Stimulated activated CD8-positive, alpha-beta memory T cell treated with anti-CD3 and anti-CD28 coated beads, Interleukin-2, amount 100 ng/mL, for 48 hours (primary cell): ENCODE data around the gene CENPT.
"Not testable (repeated sequence)": the region's sequence is repeated elsewhere in the genome, so short reads cannot be mapped to it uniquely, and the experiment has no call there.

ENCODE experiments used
- DNase-seq, 2 donors: peaks; one replicate each; pipeline ENCODE4 v3.0.0-alpha.2; 2020; ENCODE audit warnings: low read depth in 2 of 2

The CENPT gene

GRCh38 chr16:67846320-67847063, 1.0 kb downstream of the CENPT start, which contains the start of gene NUTF2:
NUTF2 (plus strand) TSS chr16:67846933; CDS start chr16:67865131, 18,198 bp downstream.
- peak; percentile 92 to 94 for DNase-seq

DNA sequence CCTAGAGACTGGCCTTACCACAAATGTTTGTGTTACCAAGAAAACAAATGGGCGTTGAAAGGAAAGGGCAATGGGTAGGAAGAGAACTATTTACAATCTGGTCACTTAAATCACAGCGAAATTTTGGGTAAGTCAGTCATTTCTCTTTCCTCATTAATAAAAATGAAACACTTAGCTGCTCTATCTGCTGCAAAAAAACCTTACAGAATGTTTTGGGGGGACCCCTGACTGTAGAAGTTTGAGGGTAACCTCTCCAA, 1.5 kb downstream of the CENPT start:
- no peak for DNase-seq

DNA sequence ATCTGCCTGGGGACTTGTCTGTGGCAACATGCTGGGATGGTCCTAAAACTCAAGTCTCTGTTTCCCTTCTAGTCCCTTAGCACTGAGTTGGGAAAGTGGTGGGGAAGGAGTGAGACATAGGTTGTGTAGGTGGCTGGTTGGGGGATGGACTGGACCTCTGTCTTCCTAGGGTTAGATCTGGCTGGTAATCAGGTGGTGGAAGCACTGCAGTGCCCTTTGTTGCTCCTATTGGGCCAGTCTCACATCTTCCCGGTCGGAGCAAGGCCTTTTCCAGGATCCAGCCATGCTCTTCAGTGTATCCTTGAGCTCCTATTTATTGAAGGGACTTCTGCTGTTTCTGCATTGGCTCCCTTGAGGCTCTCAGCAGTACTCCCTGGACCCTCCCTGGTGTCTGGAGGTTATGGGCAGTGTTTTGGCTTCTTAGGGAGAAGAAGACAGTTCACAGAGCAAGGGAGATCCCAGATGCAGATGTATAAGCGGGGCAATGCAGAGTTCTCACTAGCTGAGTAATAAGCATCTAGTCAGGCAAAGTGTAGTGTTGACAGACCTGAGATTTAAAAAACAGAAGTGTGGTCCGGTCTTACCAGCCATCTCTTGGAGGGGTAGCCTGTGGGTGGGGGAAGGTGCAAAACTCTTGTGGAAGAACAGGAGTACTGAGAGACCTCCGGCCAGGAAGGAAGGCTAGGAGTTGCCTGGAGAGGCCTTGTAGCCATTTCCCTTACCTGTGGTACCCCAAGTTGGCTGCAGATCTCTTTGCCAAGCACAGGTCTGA, 2.0 kb downstream of the CENPT start:
- no peak for DNase-seq

DNA sequence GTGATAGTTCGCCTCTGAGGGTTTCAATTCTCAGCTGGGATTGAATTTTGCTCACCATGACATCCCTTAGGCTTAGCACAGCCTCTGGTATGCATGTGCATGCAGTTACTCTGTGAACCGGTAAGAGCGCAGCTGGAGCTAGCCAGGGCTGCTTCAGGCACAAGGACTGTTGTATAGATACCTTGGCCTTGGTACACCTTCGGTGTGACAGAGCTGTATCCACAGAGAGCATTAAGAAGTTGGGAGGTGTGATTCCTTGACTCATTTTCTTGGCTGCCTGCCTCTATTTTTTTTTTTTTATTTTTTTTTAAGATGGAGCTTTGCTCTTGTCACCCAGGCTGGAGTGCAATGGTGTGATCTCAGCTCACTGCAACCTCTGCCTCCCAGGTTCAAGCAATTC, 3.0 kb downstream of the CENPT start:
- no peak for DNase-seq

DNA sequence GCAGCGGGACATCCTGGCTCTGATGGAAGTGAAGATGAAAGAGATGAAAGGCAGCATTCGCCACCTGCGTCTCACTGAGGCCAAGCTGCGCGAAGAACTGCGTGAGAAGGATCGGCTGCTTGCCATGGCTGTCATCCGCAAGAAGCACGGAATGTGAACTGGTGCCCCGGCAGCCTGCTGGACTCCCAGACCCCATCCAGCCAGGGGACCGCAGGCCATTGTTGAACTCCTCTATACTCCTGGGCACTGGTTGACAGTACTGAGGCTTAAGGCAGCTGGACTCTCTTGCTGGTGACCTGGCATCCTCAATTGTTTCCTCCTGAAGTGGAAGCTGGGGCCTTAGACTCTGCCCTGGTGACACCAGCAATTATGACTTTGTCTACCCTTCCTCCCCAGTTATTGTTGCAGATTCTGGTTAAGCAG, 4.1 kb downstream of the CENPT start:
- no peak for DNase-seq

DNA sequence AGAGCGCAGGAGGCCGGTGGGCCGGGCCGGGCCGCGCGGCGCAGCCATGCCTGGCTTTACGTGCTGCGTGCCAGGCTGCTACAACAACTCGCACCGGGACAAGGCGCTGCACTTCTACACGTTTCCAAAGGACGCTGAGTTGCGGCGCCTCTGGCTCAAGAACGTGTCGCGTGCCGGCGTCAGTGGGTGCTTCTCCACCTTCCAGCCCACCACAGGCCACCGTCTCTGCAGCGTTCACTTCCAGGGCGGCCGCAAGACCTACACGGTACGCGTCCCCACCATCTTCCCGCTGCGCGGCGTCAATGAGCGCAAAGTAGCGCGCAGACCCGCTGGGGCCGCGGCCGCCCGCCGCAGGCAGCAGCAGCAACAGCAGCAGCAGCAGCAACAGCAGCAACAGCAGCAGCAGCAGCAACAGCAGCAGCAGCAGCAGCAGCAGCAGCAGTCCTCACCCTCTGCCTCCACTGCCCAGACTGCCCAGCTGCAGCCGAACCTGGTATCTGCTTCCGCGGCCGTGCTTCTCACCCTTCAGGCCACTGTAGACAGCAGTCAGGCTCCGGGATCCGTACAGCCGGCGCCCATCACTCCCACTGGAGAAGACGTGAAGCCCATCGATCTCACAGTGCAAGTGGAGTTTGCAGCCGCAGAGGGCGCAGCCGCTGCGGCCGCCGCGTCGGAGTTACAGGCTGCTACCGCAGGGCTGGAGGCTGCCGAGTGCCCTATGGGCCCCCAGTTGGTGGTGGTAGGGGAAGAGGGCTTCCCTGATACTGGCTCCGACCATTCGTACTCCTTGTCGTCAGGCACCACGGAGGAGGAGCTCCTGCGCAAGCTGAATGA, 4.8 kb downstream of the CENPT start:
- DNase-seq: peak; percentile 36 to 42

GRCh38 chr16:67841816-67842508, 5.5 kb downstream of the CENPT start, which contains the start of gene THAP11:
THAP11 (plus strand) TSS chr16:67842320; CDS start chr16:67842555, 235 bp downstream.
- peak; percentile 84 to 91 for DNase-seq

- no peak for DNase-seq
These were observed 6.2 kb downstream of the CENPT start for GRCh38 chr16:67841198-67841815.

- DNase-seq: no peak
These were observed 9.7 kb downstream of the CENPT start for GRCh38 chr16:67837811-67838210.

DNA sequence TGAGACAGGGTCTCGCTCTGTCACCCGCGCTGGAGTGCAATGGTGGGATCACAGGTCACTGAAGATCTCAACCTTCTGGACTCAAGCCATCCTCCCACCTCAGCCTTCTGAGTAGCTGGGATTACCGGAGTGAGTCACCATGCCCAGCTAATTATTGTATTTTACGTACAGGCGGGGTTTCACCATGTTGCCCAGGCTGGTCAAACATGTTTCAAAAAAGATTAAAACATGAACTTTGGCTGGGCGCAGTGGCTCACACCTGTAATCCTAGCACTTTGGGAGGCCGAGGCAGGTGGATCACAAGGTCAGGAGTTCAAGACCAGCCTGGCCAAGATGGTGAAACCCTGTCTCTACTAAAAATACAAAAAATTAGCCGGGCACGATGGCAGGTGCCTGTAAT, 10.3 kb downstream of the CENPT start:
- DNase-seq: not testable (repeated sequence)

GRCh38 chr16:67834242-67834614, 13.3 kb downstream of the CENPT start:
- DNase-seq: no peak

- DNase-seq: peak; percentile 83 to 95
These were observed 13.9 kb downstream of the CENPT start for GRCh38 chr16:67833415-67834241.

DNA sequence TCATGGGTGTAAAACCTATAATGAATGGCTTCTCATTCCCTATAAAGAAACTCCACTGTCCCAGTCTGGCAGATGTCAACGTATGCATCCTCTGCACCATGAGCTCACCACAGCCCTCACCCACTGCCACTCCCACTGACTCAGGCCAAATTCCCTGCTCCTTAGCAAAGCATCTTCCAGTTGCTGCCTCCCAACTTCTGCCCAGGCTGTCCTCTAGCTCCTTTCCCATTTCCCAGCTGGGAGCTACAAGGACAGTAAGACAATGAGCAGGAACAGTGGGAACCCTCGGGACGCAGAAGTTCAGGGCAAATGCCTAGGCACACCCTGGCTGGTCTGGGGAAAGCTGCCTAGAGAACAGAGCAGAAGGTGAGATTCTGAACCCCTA, 14.5 kb downstream of the CENPT start:
- DNase-seq: no peak

DNA sequence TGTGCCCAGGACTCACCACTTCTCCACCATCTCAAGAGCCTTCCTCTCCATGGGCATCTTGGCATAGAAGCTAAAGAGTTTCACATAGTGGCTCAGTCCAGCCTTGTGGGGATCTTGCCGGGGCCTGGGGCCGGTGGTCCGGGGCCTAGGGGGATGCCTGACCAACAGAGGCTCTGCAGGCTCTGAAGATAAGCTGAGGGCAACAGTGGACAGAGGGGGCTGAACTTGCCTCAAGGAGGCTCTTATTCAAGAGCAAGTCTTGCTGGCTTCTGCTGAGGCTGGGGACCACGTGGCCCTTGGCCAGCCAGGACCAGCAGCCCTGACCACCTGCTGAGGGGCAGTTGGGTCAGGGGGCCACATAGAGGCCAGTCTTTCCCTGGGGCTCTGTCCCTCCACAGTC, 18.8 kb downstream of the CENPT start:
- DNase-seq: no peak

DNA sequence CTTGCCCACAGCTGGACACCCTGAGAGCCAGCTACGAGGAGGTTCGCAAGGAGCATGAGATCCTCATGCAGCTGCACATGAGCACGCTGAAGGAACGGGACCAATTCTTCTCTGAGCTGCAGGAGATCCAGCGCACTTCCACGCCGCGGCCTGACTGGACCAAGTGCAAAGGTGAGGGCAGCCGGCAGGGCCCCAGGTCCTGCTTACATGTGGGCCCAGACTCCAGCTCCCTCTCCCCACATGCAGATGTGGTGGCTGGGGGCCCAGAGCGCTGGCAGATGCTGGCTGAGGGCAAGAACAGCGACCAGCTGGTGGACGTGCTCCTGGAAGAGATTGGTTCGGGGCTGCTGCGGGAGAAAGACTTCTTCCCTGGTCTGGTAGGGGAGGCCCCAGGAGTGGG, 21.6 kb downstream of the CENPT start:
- no peak for DNase-seq

DNA sequence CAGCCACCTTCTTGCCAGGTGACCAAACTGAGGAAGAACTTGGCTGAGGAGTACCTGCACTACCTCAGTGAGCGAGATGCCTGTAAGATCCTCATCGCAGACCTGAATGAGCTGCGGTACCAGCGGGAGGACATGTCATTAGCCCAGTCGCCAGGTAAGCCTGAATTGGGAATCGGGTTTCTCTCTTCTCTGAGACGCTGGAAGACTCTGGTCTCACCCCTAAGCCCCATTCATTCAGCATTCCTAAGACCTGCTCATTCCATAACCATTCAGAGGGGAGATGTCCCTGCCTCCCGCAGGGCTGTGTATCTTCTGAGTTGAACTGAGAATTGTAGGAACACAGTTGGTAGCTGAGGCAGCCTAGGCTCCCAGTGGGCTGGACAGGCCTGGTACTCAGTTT, 22.4 kb downstream of the CENPT start:
- no peak for DNase-seq

DNA sequence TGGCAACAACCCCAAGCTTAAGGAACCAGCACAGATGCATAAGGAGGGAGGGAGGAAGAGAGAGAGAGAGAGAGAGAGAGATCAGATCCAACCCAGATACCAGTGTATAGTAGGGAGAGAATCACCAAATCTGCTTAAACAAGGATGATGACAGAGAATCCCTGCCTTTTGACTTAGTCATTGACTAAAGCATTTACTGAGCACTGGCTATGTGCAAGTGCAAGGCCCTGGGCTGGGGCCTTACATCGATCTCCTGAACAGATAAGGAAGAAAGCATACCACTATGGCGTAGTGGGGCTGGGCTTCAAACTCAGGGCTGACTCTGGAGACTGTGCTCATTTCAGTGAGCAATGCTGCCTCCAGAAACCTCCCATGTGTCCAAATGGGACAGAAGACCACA, 25.0 kb downstream of the CENPT start:
- no peak for DNase-seq

DNA sequence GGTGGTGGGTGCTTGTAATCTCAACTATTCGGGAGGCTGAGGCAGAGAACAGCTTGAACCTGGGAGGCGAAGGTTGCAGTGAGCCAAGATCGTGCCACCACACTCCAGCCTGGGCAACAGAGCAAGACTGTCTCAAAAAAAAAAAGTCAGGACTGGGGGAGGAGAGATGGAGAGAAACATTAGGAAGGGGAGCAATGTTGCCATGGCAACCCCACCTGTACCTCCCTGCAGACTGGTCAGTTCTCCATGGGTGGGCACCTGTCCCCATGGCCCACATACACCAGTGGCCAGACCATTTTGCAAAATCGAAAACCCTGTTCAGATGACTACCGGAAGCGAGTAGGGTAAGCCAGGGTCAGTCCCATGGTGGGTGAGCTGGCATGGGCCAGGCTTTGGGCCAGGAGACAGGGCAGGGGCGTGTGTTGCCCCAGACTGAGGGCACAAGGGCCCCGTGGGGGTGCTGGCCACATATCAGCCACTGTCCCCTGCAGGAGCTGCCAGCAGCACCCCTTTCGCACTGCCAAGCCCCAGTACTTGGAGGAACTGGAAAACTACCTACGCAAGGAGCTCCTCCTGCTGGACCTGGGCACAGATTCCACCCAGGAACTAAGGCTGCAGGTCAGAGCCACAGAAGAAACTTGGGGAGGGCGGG, 26.8 kb downstream of the CENPT start:
- DNase-seq: no peak

DNA sequence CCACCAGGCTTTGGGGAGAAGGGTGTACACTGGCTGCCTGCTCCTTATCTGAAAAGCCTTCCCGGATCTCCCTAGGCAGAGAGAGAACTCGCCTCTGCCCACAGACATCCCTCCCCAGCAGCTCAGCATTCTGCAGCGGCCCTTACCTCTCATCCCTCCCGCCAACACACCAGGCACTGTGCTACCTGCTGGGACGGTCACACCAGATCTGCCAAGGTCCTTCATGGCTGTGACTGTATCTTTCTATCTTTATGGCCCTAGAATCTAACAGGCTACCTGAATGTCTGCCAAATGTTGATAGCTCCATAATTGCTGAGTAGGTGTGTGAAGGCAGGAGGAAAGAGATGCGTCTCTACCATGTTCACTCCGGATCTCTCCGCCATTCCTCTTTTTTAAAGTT, 32.9 kb downstream of the CENPT start:
- no peak for DNase-seq

GRCh38 chr16:67811899-67812298, 35.6 kb downstream of the CENPT start:
- DNase-seq: no peak
